DND-41 (cell line): Measurements from ENCODE around the gene SHROOM2.

ENCODE experiments used
- CTCF ChIP-seq: IDR thresholded peaks from 2 replicates; pipeline ENCODE4 v1.5.1; 2012; ENCODE audit warnings: borderline replicate concordance, low read length, moderate library complexity, mild to moderate bottlenecking; ENCODE audit not compliant: poor library complexity, severe bottlenecking; ENCODE audit errors: extremely low read depth
- EZH2 ChIP-seq: IDR thresholded peaks from 3 replicates; pipeline ENCODE4 v1.6.1; 2012; ENCODE audit warnings: borderline replicate concordance, low read depth, mild to moderate bottlenecking, moderate library complexity, low read length, inconsistent platforms; ENCODE audit not compliant: severe bottlenecking

- no peak for TF ChIP-seq CTCF
- no peak for TF ChIP-seq EZH2
Measured at GRCh38 chrX:9821572-9821971, 35.3 kb downstream of the SHROOM2 start.
